Measurements from ENCODE around the gene TMED4.

- TF ChIP-seq ZNF274 (IDR thresholded peaks at IDR 0.05; ENCODE audit: low read depth, low read length) (no peak), SUZ12 (IDR thresholded peaks at IDR 0.05; ENCODE audit: extremely low read depth, insufficient read depth, insufficient read length) (no peak)
Observed at GRCh38 chr7:44561962-44562621, 19.9 kb downstream of the TMED4 start.
